Tibial nerve (tissue), 4 donors: ENCODE measurements around the gene EXOSC2. TPM values are rescaled to one million over a fixed set of nuclear protein-coding genes. Genes with fewer than 3 reads are reported as not detected.

Experiments
- DNase-seq, 2 donors: peaks; one replicate each; pipeline ENCODE4 v3.0.0-alpha.2; 2019; ENCODE audit warnings: low spot score in 2 of 2
- H3K27ac ChIP-seq, 4 donors: fragments of 200-600 bp; sonication (generic) in 3 of 4; one replicate each; pipeline ENCODE4 v1.5.1; 2017 to 2019; ENCODE audit warnings: mild to moderate bottlenecking in 1 of 4
- H3K27me3 ChIP-seq, 2 donors: fragments of 200-600 bp; sonication (generic) in 1 of 2; one replicate each; pipeline versions ENCODE4 v1.5.1 to v1.6.0; 2017 to 2019
- H3K36me3 ChIP-seq, 3 donors: fragments of 200-600 bp; sonication (generic); one replicate each; pipeline ENCODE4 v1.5.1; 2018 to 2019
- H3K4me1 ChIP-seq, 4 donors: fragments of 200-600 bp; sonication (generic) in 3 of 4; one replicate each; pipeline ENCODE4 v1.5.1; 2017 to 2019
- H3K4me3 ChIP-seq, 4 donors: fragments of 200-600 bp; sonication (generic) in 3 of 4; one replicate each; pipeline ENCODE4 v1.5.1; 2017 to 2019; ENCODE audit warnings: mild to moderate bottlenecking in 1 of 4, moderate library complexity in 1 of 4
- H3K9me3 ChIP-seq, 4 donors: fragments of 200-600 bp; sonication (generic) in 3 of 4; one replicate each; pipeline ENCODE4 v1.5.1; 2017 to 2019
- CTCF ChIP-seq, 5 experiments: fragments of 200-600 bp in 3 of 5; fragments of 450-650 bp in 2 of 5; sonication (generic) in 3 of 5; IDR thresholded peaks; one replicate each; pipeline ENCODE4 v1.5.1; 2016 to 2019; ENCODE audit warnings: antibody characterized with exemption in 5 of 5, mild to moderate bottlenecking in 3 of 5, moderate library complexity in 2 of 5
- EP300 ChIP-seq, 2 donors: sonication (generic); formaldehyde crosslinking; IDR thresholded peaks; one replicate each; pipeline ENCODE4 v1.6.1; 2017; ENCODE audit warnings: antibody characterized with exemption in 2 of 2, mild to moderate bottlenecking in 1 of 2
- POLR2A ChIP-seq, 2 donors: fragments of 450-650 bp; IDR thresholded peaks; one replicate each; pipeline ENCODE4 v1.6.1; 2017; ENCODE audit warnings: antibody characterized with exemption in 2 of 2, mild to moderate bottlenecking in 2 of 2, moderate library complexity in 2 of 2
- WGBS, 2 donors: methylation state at CpG; one replicate each; pipeline ENCODE4 v1.1.5; 2018; 5-methylcytosine and 5-hydroxymethylcytosine counted together
- small RNA-seq: library from RNA; depleted of rRNA; stranded (forward); fragments of <200 nt; gene quantifications from one replicate; pipeline ENCODE3, GENCODE V24; 2016
- total RNA-seq, 4 donors: library from RNA; depleted of rRNA; stranded (reverse); fragments of >200 nt; gene quantifications; one replicate each; pipeline ENCODE4 v1.1.0, GENCODE V29; 2016

EXOSC2 gene
- total RNA-seq, 4 donors from 2014 or later: 17.3 to 26.7 (median 24.9) TPM

GRCh38 chr9:130746434-130747212, 53.0 kb downstream of the EXOSC2 start:
- H3K9me3 ChIP-seq: no peaks in the 10 kb centered on the region
- no peaks in the 10 kb centered on the region for H3K27me3 ChIP-seq
- peaks cover 0 to 7% (median 0%) of the 10 kb centered on the region in 4 donors for H3K4me1 ChIP-seq
- TF ChIP-seq CTCF (IDR thresholded peaks at IDR 0.05): no peak
- no peak for TF ChIP-seq POLR2A (IDR thresholded peaks at IDR 0.05)
- no peak for TF ChIP-seq EP300 (IDR thresholded peaks at IDR 0.05)
- no peaks in the 10 kb centered on the region for H3K36me3 ChIP-seq
- DNase-seq: no peak
- no peak overlapping the region for H3K27ac ChIP-seq
- 79 to 96% methylated on average over 3 of the region's 3 CpGs for WGBS, 2 donors
- no peak overlapping the region for H3K4me3 ChIP-seq

DNA sequence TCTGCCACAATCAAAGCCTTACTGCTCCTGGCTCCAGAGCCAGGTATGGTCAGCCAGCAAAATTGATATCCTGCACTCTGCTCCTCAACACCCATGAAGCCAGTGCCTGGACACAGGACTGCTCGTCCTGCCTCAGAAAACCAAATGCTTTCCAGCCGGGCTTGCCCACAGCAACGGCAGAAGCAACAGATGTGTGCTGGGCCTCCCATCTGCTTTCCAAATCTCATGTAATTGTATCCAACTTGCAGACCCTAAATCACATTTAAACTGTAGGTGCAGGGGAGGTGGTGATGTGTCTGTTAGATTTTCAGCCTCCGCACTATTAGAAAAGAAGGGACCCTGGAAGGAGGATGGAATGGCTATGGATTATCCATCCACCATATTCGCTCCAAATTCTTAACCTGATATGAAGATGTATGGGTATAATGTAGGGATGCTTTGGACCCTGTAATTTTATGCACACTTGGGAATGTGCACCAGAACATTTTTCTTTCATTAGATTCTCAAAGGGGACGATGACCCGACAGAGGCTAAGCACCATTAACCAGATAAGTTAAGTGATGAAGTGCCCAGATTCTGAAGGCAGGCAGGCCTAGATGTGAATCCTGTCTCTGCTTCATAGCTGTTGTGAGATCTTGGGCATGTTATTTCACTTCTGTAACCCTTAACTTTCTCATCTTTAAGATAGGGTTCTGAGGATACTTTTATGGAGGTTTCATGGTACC, 58.2 kb downstream of the EXOSC2 start:
- DNase-seq: no peak
- 85 to 92% methylated on average over 7 of the region's 7 CpGs for WGBS, 2 donors
- no peaks in the 10 kb centered on the region for H3K27me3 ChIP-seq

More for the DNA sequence above, 58.2 kb downstream of the EXOSC2 start:
- no peaks in the 10 kb centered on the region for H3K9me3 ChIP-seq
- H3K4me1 ChIP-seq: peaks cover 0 to 23% (median 9%) of the 10 kb centered on the region in 4 donors
- no peak overlapping the region for H3K4me3 ChIP-seq
- TF ChIP-seq CTCF (IDR thresholded peaks at IDR 0.05) (no peak), POLR2A (IDR thresholded peaks at IDR 0.05) (no peak), EP300 (IDR thresholded peaks at IDR 0.05) (no peak)
- H3K27ac ChIP-seq: no peak overlapping the region
- no peaks in the 10 kb centered on the region for H3K36me3 ChIP-seq

Small RNA genes lying within 50 kb of the gene (small RNA-seq; reads per million reads assigned to genes)
- gene AL359092.1: not detected

Other genes starting within 250 kb of the EXOSC2 start
- gene ASS1, start 248.8 kb upstream of the EXOSC2 start, total RNA-seq: 100 to 1,000 TPM; 170 to 375 (median 297) TPM
- 10 to 100 TPM; 33.1 to 59.9 (median 37.8) TPM for gene FUBP3, start 114.2 kb upstream of the EXOSC2 start, total RNA-seq
- not detected for gene PRDM12, start 29.2 kb upstream of the EXOSC2 start, total RNA-seq
- 100 to 1,000 TPM in 1 of 4 donors, 10 to 100 TPM in 3; 58.0 to 105 (median 78.6) TPM for gene ABL1, start 141.5 kb downstream of the EXOSC2 start, total RNA-seq
- gene QRFP, start 203.0 kb downstream of the EXOSC2 start, total RNA-seq: not detected
- not detected for gene FIBCD1, start 245.5 kb downstream of the EXOSC2 start, total RNA-seq